GM04503 (cell line): ENCODE data around the gene MEIS2.

Source experiments
- DNase-seq: peaks from one replicate; pipeline ENCODE4 v3.0.0-alpha.2; 2012; ENCODE audit warnings: low read depth

The MEIS2 gene

DNA sequence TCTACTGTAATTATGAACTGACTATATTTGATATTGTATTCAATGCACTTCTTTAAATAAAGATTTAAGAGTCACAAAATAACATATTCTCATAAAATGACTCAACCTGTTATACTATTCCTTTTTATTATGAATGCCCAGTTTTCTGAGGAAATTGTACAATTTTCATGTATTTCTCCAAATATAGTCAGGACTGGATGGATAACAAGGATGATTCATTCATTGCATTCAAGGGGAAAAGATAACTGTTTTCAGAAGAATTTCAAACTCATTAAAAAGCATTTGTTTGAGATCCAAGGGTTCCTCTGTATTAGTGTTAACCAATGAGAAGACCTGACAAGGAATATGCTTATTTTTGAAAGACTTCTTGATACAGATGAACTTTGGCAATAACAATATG, 163.7 kb downstream of the MEIS2 start:
- peak; percentile 64 for DNase-seq

GRCh38 chr15:36933255-36933990, 166.9 kb downstream of the MEIS2 start:
- no peak for DNase-seq

DNA sequence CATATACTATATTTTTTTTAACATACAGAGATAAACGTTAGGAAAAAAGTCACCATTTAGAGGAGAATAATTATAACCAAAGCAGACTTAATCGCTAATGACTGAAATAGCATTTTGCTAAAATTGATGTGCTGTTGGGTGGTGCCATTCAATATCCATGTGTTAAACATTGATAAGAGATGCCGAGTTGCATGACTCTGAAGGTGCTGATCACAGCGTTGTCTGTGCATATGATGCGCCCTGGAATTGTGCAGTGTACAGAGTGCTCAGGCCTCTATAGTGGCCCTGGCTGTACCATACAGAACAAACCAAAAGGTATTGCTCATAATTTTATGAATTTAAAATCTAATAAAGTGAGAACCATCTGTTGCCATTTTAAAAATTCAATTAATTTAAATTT, 168.3 kb downstream of the MEIS2 start:
- no peak for DNase-seq

DNA sequence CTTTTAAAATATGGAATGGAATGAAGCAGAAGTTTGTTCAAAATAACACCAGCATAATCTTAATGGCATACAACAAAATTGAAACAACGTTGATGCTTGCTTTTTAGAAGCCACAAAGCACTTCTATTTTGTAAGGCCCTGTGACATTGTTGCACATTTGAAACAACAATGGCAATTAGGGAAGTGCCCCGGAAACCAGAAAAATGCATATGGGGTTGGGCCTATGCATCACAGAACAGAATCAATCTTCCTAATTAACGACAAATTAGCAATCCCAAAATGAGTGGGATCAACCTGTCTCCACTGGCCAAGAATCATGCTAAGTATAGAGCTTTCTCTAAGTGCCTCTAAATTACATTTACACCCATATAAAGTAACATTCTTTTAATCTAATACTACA, 168.9 kb downstream of the MEIS2 start:
- no peak for DNase-seq

GRCh38 chr15:36926427-36926825, 173.9 kb downstream of the MEIS2 start:
- no peak for DNase-seq

DNA sequence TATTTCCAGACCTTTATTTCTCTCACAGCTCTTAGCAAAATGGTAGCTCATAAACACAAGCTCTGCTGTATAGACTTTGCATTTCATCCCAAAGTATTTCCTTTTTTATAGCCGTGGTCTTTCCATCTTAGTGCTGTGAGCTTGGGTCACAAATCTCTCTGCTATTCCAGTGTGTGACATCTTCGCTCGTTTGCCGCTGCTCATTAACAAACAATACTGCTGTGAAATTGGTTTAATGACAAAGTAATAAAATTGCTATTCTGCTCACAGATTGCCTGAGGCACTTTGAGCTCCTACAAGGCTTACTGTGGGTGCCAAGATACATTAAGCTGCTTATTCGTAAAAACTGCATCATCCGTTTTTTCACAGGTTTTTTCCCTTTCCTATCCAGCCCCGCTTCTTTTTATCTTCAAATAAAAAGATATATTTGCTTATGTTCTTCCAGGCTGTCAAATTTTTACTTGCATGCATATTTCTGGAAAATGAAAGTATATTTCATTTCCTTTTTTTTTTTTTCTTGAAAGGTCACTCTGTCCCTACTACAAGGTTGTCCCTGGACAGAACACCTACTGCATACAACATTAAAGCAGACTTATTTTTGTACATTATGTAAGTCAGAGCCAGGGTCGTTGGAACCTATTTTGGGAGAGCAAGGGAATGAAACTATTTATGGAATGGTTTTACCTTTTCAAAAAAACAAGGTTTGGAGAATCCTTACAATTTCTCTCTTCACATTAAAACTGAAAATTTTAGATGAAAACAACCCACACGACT, 174.5 kb downstream of the MEIS2 start:
- no peak for DNase-seq

DNA sequence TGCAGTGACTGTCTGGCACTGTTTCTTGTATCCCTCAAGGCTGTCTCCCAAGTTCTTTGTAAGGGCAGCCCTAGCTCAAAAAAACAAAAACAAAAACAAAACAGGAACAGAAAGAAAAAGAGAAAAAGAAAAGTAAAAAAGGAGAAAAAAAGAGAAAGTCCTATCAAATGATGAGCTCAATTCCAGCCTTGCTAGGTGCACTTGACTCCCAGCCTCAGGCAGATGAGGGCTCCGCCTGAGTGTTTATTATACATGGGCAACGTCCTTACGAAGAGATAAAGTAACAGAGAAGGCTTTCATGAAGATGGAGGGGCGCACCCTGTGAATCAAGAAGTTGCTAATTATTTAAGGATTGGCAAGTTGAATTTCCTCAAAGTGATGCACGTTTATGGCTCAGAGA, 175.3 kb downstream of the MEIS2 start:
- no peak for DNase-seq

DNA sequence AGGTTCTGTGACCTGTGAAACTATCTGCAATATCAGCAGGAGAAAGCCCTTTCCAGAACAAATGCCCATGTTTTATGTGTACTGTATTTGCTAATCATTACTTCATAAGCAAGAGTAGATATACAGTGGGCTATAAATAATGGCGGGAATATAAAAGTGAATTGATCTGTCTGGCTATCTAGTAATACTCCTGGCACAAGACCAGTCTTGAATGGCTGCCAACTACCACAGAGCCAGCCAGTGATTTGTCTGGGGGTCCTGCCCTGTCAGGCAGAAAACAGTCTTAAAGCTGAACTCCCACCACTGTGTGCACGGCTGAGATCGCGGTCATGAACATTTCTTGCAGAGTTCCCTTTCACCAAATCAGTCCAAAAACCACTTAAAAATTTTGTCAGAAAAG, 176.3 kb downstream of the MEIS2 start:
- no peak for DNase-seq

DNA sequence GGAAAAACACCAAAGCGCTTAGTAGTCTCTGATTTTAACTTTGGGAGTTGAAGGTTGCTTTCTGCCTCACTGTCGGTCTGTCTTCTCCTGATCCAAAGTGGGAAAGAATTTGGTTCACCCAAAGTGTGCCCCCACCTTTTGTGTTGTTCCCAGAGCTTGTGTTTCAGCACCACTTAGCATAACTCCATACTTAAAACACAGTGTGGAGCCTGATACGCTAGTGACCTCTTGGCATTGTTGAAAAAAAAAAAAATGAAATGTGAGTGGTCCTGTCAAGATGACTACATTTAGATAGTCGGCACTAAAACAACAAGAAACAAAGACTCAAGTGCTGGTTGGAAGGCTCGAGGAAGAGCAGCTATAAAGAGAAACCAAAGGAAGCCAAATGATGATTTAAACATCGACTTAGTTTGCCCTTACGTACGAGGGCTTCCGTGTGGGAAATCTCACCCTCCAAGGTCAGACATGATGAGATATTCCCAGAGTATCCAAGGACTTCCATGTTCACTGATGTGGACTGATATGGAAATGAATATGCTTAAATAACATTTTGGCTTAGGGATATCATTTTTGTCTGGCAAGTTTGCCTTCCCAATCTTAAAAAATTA, 178.8 kb downstream of the MEIS2 start:
- DNase-seq = no peak

- no peak for DNase-seq
These were observed 182.7 kb downstream of the MEIS2 start for GRCh38 chr15:36917411-36918267.

DNA sequence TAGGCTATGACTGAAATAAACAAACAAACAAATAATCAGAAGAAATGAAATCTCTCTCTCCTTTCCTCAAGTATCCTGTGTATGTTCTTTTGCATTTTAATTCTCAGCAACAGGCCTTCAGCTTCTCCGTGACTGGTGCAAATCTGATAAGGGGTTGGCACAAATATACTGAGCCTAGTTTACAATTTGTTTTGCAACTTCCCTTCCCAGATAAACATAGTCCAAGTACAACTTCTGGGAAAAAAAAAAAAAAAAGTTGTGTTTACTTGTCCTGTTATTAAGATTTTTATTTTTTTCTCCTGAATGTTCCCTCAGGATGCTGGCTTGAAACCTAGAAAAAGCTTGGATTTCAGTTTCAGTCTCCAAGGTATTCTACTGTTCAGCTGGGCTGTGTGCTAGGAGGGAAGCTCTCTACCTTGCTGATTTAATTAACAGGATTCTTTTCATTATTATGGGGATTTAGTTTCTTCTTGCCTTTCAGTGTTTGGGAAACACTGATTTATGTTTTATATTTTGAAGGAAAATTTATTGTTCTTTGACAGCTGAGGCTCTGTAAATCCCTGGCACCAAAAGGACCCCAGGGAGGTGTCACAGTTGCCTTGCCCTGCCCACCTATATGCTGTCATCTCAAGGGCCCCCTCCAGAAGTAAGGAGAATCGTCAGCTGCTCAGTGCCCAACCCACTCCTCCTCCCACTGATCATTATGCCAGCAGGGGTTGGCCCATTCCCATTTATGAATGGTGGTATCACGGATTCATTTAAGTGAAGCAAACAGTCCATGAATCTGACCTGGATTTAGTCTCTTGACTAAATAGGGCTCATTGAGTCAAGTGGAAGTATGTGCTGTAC, 185.2 kb downstream of the MEIS2 start:
- no peak for DNase-seq

DNA sequence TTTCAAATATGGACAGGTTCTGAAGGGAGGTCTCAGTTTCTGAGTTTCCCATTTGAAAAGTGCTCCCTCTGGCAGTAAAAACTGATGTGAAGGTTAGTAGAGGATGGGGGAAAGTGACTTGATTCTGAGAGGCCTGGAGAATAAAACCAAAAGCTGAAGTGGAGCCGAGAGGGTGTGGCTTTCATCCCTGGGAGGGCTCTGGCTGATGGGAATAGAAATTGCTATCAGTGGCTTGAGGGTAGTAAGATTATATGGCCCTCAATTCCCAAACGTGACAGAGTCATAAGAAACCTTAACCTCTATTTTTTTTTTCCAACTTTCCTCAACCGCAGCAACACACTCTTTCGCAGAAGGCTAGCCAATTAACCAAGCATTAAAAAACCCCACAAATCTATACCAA, 185.9 kb downstream of the MEIS2 start:
- DNase-seq = no peak

DNA sequence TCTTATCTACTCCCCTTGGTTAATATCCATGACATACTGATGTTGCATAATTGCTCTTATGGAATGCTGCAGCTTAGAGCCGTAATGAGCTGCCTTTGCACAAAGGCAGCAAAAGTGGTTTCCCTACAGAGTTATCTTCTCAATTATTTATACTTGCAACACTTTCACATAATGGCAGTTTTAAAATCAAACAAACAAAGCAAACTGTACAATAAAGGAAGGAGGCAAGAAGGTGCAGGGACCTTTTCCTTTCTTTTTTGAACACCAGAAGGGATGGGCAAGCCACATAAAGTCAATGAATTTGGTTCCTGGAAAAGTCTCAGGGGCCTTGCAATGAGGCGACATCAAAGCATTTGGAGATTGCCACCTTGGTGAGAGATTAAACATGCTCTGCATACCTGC, 188.0 kb downstream of the MEIS2 start:
- DNase-seq = no peak

DNA sequence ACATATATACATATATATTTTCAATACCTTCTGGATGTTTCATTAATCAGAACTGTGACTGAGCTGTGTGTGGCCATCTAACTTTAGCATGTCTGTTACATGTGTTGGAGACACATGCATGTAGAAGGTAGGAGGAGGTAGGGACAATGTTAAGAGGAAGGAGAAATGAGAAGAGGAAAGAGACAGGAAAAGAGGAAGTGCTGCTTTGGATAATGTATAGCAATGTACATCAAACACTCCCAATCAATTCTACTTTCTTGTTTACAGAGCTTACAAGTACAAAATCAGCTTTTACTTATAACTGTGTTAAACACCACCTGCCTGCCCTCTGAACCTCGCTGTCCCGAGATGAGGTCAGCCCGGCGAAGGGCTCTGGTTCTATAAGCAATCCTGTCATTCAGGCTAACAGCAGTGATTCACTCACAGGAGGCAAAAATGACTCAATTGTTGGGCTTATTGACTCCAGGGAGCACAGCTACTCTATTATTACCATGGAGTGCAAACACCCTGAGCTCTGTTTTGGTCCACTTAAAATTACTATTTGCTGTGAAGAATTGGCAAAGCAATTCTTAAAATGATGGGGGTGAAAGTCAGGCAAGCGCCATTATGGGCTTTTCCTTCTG, 188.9 kb downstream of the MEIS2 start:
- no peak for DNase-seq

- no peak for DNase-seq
These were observed 191.4 kb downstream of the MEIS2 start for GRCh38 chr15:36908991-36909390.

DNA sequence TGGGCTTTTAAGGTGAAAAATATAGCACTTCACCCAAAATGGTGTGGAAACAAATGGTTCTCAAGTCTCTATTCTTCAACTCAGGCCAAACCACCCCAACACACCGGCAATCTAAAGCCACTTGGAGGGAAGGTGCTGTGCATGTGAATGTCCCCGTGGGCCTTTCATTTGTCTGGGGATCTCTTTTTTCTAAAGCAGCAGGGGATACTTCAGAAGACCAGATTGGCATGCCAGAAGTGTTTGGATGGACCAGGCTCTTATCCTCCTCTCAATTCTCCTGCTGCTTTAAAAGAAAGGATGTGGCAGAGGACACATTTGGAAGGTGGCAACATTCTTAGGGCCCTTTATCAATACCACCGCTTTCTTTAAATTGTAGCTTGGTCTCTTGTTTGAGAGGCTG, 193.1 kb downstream of the MEIS2 start:
- no peak for DNase-seq

GRCh38 chr15:36905908-36906307, 194.4 kb downstream of the MEIS2 start:
- DNase-seq = peak; percentile 68

DNA sequence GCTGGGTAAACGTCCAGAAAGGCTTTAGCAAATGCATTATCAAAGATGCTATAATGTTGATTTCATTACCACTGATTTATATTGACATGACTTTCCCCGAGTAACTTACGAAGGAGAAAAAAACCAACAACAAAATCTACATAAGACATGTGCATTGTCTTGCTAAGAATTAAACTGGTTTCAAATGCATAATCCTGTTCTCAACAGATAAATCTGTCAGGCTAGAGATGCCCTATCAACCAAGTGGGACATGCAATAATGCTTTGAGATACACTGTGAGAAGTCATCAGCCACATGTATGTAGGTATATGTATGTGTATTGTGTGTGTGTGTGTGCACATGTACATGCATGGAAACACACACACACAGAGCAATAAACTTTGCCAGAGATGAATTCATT, 195.6 kb downstream of the MEIS2 start:
- no peak for DNase-seq

GRCh38 chr15:36903922-36904556, 196.3 kb downstream of the MEIS2 start:
- no peak for DNase-seq

- DNase-seq = no peak
These were observed 197.2 kb downstream of the MEIS2 start for GRCh38 chr15:36903195-36903594.
